ENCODE measurements around the gene MMP24. TPM values are rescaled to one million over a fixed set of nuclear protein-coding genes. Genes with fewer than 3 reads are reported as not detected.

Gene MMP24
- total RNA-seq, 1 experiment from 2014 or later: 13.0 TPM

DNA sequence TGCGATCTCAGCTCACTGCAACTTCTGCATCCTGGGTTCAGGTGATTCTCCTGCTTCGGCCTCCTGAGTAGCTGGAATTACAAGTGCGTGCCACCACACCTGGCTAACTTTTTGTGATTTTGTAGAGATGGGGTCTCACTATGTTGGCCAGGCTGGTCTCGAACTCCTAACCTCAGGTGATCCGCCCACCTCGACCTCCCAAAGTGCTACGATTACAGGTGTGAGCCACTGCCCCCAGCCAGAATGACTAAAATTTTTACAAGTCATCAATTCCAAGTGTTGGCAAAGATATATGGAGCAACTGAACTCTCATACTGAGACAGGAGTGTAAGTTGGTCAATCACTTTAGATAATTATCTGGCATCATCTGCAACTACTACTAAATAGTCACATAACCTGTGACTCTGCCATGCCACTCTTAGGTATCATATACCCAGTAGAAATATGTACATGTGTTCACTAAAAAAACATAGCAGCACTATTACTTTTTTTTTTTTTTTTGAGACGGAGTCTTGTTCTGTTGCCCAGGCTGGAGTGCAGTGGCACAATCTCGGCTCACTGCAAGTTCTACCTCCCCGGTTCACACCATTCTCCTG is 55.1 kb downstream of the MMP24 start:
- intact Hi-C loops (cut with micrococcal nuclease; ENCODE audit: unreplicated experiment): no loop called here
- Histone ChIP-seq H3K27me3 (replicated peaks; ENCODE audit: control insufficient read depth, insufficient read depth, low read length) (no peaks in the 10 kb centered on the region), H3K9me3 (no peaks in the 10 kb centered on the region), H3K36me3 (ENCODE audit: control insufficient read depth, insufficient read depth, low read length) (peaks cover 18% of the 10 kb centered on the region), H3K4me3 (ENCODE audit: low read depth, low read length) (no peak overlapping the region), H3K4me1 (peaks cover 24% of the 10 kb centered on the region)
- H3K4me1 Mint-ChIP-seq (ENCODE audit: low read depth, unreplicated experiment): peaks cover 18% of the 10 kb centered on the region
- no peak for DNase-seq
- H3K27me3 Mint-ChIP-seq (ENCODE audit: insufficient read depth, unreplicated experiment): no peaks in the 10 kb centered on the region
- H3K4me3 Mint-ChIP-seq (ENCODE audit: unreplicated experiment): no peak overlapping the region
- H3K9me3 Mint-ChIP-seq (ENCODE audit: unreplicated experiment): no peaks in the 10 kb centered on the region
- no TSS peak for BruUV-seq (replicated peaks)
- H3K27ac Mint-ChIP-seq (ENCODE audit: unreplicated experiment): no peak overlapping the region
- ChIA-PET CTCF (interaction anchor here (0.7 to 1.8 kb wide), 2 partner anchors 46 to 140 kb away, joined by 4 to 6 read pairs; no protein-coding TSS in a partner anchor), POLR2A (interaction anchor here (0.6 kb wide), 1 partner anchor 137 kb away, joined by 4 read pairs; no protein-coding TSS in a partner anchor)
- peaks cover 76% of the 10 kb centered on the region for H3K36me3 Mint-ChIP-seq (ENCODE audit: insufficient read depth, unreplicated experiment)
- TF ChIP-seq, protein P1, sequence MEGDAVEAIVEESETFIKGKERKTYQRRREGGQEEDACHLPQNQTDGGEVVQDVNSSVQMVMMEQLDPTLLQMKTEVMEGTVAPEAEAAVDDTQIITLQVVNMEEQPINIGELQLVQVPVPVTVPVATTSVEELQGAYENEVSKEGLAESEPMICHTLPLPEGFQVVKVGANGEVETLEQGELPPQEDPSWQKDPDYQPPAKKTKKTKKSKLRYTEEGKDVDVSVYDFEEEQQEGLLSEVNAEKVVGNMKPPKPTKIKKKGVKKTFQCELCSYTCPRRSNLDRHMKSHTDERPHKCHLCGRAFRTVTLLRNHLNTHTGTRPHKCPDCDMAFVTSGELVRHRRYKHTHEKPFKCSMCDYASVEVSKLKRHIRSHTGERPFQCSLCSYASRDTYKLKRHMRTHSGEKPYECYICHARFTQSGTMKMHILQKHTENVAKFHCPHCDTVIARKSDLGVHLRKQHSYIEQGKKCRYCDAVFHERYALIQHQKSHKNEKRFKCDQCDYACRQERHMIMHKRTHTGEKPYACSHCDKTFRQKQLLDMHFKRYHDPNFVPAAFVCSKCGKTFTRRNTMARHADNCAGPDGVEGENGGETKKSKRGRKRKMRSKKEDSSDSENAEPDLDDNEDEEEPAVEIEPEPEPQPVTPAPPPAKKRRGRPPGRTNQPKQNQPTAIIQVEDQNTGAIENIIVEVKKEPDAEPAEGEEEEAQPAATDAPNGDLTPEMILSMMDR (IDR thresholded peaks at IDR 0.05; ENCODE audit: insufficient read depth in 1 of 2, low read depth in 1 of 2, low read length in 1 of 2, severe bottlenecking in 1 of 2, unreplicated experiment in 1 of 2): no peak

DNA sequence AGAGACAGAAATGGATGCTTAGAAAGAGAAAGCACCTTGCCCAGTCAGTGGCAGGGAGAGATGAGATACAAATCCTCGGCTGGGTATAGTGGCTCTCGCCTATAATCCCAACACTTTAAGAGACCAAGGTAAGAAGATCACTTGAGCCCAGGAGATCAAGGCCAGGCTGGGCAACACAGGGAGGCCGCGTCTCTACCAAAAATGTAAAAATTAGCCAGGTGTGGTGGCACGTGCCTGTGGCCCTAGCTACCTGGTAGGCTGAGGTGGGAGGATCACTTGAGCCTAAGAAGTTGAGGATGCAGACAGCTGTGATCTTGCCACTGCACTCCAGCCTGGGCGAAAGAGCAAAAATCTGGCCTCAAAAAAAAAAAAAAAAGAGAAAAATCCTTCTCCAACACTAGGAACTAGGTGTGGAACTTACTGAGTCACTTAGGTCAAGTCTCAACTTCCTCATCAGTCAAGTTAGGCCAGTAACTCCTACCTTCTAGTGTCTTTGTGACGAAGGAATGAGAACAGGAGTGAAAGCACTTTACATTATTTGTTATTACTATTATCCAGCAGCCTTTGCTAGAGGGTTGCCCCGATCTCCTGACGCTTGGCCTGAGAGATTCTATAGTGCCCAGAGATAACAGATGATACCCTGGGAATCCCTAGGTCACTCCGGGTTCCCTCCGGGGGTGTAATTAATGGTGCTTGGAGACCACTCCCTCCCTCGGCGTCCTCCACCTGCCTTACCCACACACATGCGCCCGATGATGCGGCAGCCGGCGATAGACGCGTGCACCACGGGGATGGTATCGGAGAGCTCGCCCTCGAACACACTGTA is 57.2 kb downstream of the MMP24 start:
- peak overlapping the region; percentile 95 for H3K4me3 ChIP-seq (ENCODE audit: low read depth, low read length)
- H3K4me1 Mint-ChIP-seq (ENCODE audit: low read depth, unreplicated experiment): peaks cover 18% of the 10 kb centered on the region
- no peaks in the 10 kb centered on the region for H3K27me3 ChIP-seq (replicated peaks; ENCODE audit: control insufficient read depth, insufficient read depth, low read length)
- peak overlapping the region; percentile 84 for H3K4me3 Mint-ChIP-seq (ENCODE audit: unreplicated experiment)
- no peaks in the 10 kb centered on the region for H3K9me3 ChIP-seq
- TF ChIP-seq, protein P1 (IDR thresholded peaks at IDR 0.05; ENCODE audit: insufficient read depth in 1 of 2, low read depth in 1 of 2, low read length in 1 of 2, severe bottlenecking in 1 of 2, unreplicated experiment in 1 of 2): no peak
- TSS peak; percentile 67 for BruUV-seq (replicated peaks)
- peaks cover 28% of the 10 kb centered on the region for H3K4me1 ChIP-seq
- DNase-seq: no peak
- ChIA-PET POLR2A (interaction anchor here (0.6 to 2.2 kb wide), 16 partner anchors 9 to 981 kb away, joined by 3 to 46 read pairs (median 4); partner anchors contain the start of genes CEP250, EDEM2, ERGIC3 and MMP24), CTCF (interaction anchor here (0.8 to 2.5 kb wide), 14 partner anchors 10 to 188 kb away, joined by 3 to 25 read pairs (median 6); partner anchors contain the start of gene EDEM2)
- no peaks in the 10 kb centered on the region for H3K9me3 Mint-ChIP-seq (ENCODE audit: unreplicated experiment)
- H3K27ac Mint-ChIP-seq (ENCODE audit: unreplicated experiment): peak overlapping the region; percentile 87
- peaks cover 57% of the 10 kb centered on the region for H3K36me3 Mint-ChIP-seq (ENCODE audit: insufficient read depth, unreplicated experiment)
- H3K36me3 ChIP-seq (ENCODE audit: control insufficient read depth, insufficient read depth, low read length): peaks cover 18% of the 10 kb centered on the region
- H3K27me3 Mint-ChIP-seq (ENCODE audit: insufficient read depth, unreplicated experiment): no peaks in the 10 kb centered on the region
- intact Hi-C loops (cut with micrococcal nuclease; ENCODE audit: unreplicated experiment): loop anchor here (1.0 kb wide), 2 partner anchors 21 to 44 kb away; no protein-coding TSS in a partner anchor

Data from Caco-2 (cell line).